GM12878 (cell line): ENCODE measurements around the gene SSB. TPM values are rescaled to one million over a fixed set of nuclear protein-coding genes. Genes with fewer than 3 reads are reported as not detected.

Experiments
- ATAC-seq: fragments of 200-7000 bp; cut with Tn5 transposase; 3 replicates; pipeline ENCODE4 v1.9.1; 2020; ENCODE audit warnings: mild to moderate bottlenecking, moderate library complexity
- BruUV-seq: library from RNA; stranded (reverse); fragments of 400-500 nt; replicated peaks from 2 replicates; lab custom pipeline; 2021; lab: Mats Ljungman, UMichigan
- CTCF ChIA-PET: fragments of 300-600 bp; sonication (Branson Sonifier 250); formaldehyde crosslinking; extraction: SDS; loops from one replicate; lab custom pipeline; 2021; ENCODE audit warnings: inconsistent platforms; lab: Yijun Ruan, JAX
- POLR2A ChIA-PET: fragments of 350-600 bp; formaldehyde crosslinking; extraction: SDS; loops from one replicate; lab custom pipeline; 2021; ENCODE audit warnings: inconsistent platforms; lab: Charles Lee
- RAD21 ChIA-PET: fragments of 300-600 bp; sonication (Branson Sonifier 250); formaldehyde crosslinking; loops from one replicate; lab custom pipeline; 2023; ENCODE audit warnings: antibody characterized with exemption; ENCODE audit not compliant: unreplicated experiment; lab: Charles Lee
- SMC1A ChIA-PET: fragments of 300-600 bp; sonication (Branson Sonifier 250); formaldehyde crosslinking; loops from one replicate; lab custom pipeline; 2023; ENCODE audit not compliant: unreplicated experiment, uncharacterized antibody; lab: Charles Lee
- DNase-seq: peaks from one replicate; pipeline ENCODE4 v3.0.0-alpha.2; 2011; ENCODE audit warnings: low read depth, low spot score
- FAIRE-seq: peaks from 3 replicates; lab custom pipeline; 2011; peaks lifted over from hg19 to GRCh38; lab: Jason Lieb, UNC
- H2AFZ ChIP-seq: 2 replicates; pipeline ENCODE4 v1.6.0; 2011; ENCODE audit warnings: low read depth, low read length, control low read depth; ENCODE audit not compliant: control insufficient read depth
- H3K27ac ChIP-seq: 2 replicates; pipeline ENCODE4 v1.5.1; 2011; ENCODE audit warnings: control low read depth; ENCODE audit not compliant: control insufficient read depth, insufficient read depth
- H3K27me3 ChIP-seq, 2 experiments: replicated peaks in 1 of 2; 2 replicates each; pipeline versions ENCODE4 v1.6.0 to v1.6.1; 2011; ENCODE audit warnings: low read length in 1 of 2; ENCODE audit not compliant: control insufficient read depth in 2 of 2, insufficient read depth in 2 of 2
- H3K36me3 ChIP-seq, 2 experiments: 2 replicates each; pipeline ENCODE4 v1.5.1; 2011; ENCODE audit warnings: low read length in 1 of 2; ENCODE audit not compliant: control insufficient read depth in 2 of 2, insufficient read depth in 2 of 2
- H3K4me1 ChIP-seq: 2 replicates; pipeline ENCODE4 v1.6.1; 2011; ENCODE audit warnings: mild to moderate bottlenecking, low read length, moderate library complexity, mixed read lengths; ENCODE audit not compliant: control insufficient read depth, insufficient read depth
- H3K4me2 ChIP-seq: 2 replicates; pipeline ENCODE4 v1.6.0; 2011; ENCODE audit warnings: control low read depth; ENCODE audit not compliant: control insufficient read depth, insufficient read depth
- H3K4me3 ChIP-seq: fragments of 200-600 bp; sonication (generic); 2 replicates; pipeline ENCODE4 v1.5.1; 2016
- H3K79me2 ChIP-seq: 2 replicates; pipeline ENCODE4 v1.6.0; 2011; ENCODE audit warnings: low read length; ENCODE audit not compliant: control insufficient read depth, insufficient read depth
- H3K9ac ChIP-seq: 2 replicates; pipeline ENCODE4 v1.8.0; 2011; ENCODE audit warnings: low read length, control low read depth, mixed read lengths; ENCODE audit not compliant: control insufficient read depth, insufficient read depth
- H3K9me3 ChIP-seq: replicated peaks from 3 replicates; pipeline ENCODE4 v1.5.1; 2011; ENCODE audit warnings: mild to moderate bottlenecking, low read length; ENCODE audit not compliant: control insufficient read depth, insufficient read depth
- H4K20me1 ChIP-seq: 2 replicates; pipeline ENCODE4 v1.6.0; 2011; ENCODE audit not compliant: control insufficient read depth, insufficient read depth
- KLF5 ChIP-seq: fragments of 450-650 bp; IDR thresholded peaks from 2 replicates; pipeline ENCODE4 v1.6.1; 2014; ENCODE audit warnings: mild to moderate bottlenecking; ENCODE audit not compliant: partially characterized antibody
- NR2F1 ChIP-seq: fragments of 450-650 bp; conservative IDR thresholded peaks from 2 replicates; pipeline ENCODE4 v1.6.1; 2017; ENCODE audit warnings: mild to moderate bottlenecking
- RAD21 ChIP-seq: IDR thresholded peaks from 2 replicates; pipeline ENCODE4 v1.6.1; 2011; ENCODE audit warnings: mild to moderate bottlenecking, low read depth, low read length, moderate library complexity; ENCODE audit not compliant: insufficient read depth
- RAD51 ChIP-seq: fragments of 450-650 bp; IDR thresholded peaks from 2 replicates; pipeline ENCODE4 v1.6.1; 2016; ENCODE audit warnings: moderate library complexity, mild to moderate bottlenecking, inconsistent platforms
- STAT1 ChIP-seq: fragments of 450-650 bp; conservative IDR thresholded peaks from 2 replicates; pipeline ENCODE4 v1.6.1; 2014; ENCODE audit warnings: antibody characterized with exemption, mild to moderate bottlenecking
- ZNF274 ChIP-seq: IDR thresholded peaks from one replicate; pipeline ENCODE4 v1.8.0; 2011; ENCODE audit not compliant: insufficient read length, insufficient read depth
- WGBS: methylation state at CpG from one replicate; pipeline ENCODE4 v1.1.6; 2016; ENCODE audit warnings: low lambda C conversion rate; ENCODE audit not compliant: insufficient replicate concordance, insufficient coverage; ENCODE audit errors: missing lambda C conversion rate; 5-methylcytosine and 5-hydroxymethylcytosine counted together
- in situ Hi-C: fragments of 300-500 bp; cut with MboI; formaldehyde crosslinking; loops from 9 replicates; pipeline ENCODE4 v1.14.3; 2018; ENCODE audit warnings: mixed read lengths
- intact Hi-C: fragments of 100-400 bp; cut with micrococcal nuclease; formaldehyde crosslinking; loops from one replicate; pipeline ENCODE4 v1.14.2; 2022; ENCODE audit not compliant: unreplicated experiment
- polyA plus RNA-seq, 11 experiments: library from polyadenylated mRNA; depleted of rRNA in 4 of 11; unstranded in 6 of 11; stranded (reverse) in 5 of 11; fragments of >200 nt; fragmentation: Nextera tagmentation in 4 of 11; fragmentation: Illumina TruSeq in 1 of 11; extraction: Ambion mirVana in 4 of 11; extraction: Trizol in 1 of 11; gene quantifications; 1 replicate in 1 of 11; 2 replicates in 10 of 11; pipeline versions ENCODE4 v1.2.1 to v1.2.3, GENCODE V29; 2011 to 2016; ENCODE audit warnings: inconsistent platforms in 2 of 11, missing spikeins in 2 of 11, low read depth in 1 of 11
- total RNA-seq, 4 experiments: library from RNA; depleted of rRNA in 3 of 4; stranded (reverse); fragments of >200 nt in 3 of 4; fragmentation: Illumina TruSeq in 1 of 4; extraction: Trizol in 1 of 4; gene quantifications; 2 replicates each; pipeline versions ENCODE4 v1.2.1 to v1.2.3, GENCODE V29; 2013 to 2021
- TF ChIP-seq, protein P1 (sequence below): IDR thresholded peaks from 2 replicates; pipeline ENCODE4 v1.6.1; 2011; ENCODE audit warnings: low read depth, low read length, improper control_type of control experiment, borderline replicate concordance

The SSB gene
- total and polyA plus RNA-seq, 10 of the 15 experiments (the other 5 are each of a cell fraction or from before 2014, with no cell fraction given), result 103 to 313 (median 200) TPM

- DNase-seq (no peak), ATAC-seq (no peak), FAIRE-seq (no peak)
- TF ChIP-seq, protein P1, sequence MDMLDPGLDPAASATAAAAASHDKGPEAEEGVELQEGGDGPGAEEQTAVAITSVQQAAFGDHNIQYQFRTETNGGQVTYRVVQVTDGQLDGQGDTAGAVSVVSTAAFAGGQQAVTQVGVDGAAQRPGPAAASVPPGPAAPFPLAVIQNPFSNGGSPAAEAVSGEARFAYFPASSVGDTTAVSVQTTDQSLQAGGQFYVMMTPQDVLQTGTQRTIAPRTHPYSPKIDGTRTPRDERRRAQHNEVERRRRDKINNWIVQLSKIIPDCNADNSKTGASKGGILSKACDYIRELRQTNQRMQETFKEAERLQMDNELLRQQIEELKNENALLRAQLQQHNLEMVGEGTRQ, result no peak
- no peak for TF ChIP-seq STAT1
- no peak for TF ChIP-seq RAD21
- no peak for TF ChIP-seq RAD51
- TF ChIP-seq KLF5, result no peak
- TF ChIP-seq ZNF274, result no peak
- TF ChIP-seq NR2F1, result no peak
- no peak overlapping the region for H3K9ac ChIP-seq
- no peaks in the 10 kb centered on the region for H4K20me1 ChIP-seq
- no peaks in the 10 kb centered on the region for H3K79me2 ChIP-seq
- H3K36me3 ChIP-seq, result no peaks in the 10 kb centered on the region
- WGBS, result 100% methylated on average over 2 of the region's 2 CpGs
- POLR2A ChIA-PET, result interaction anchor here (0.8 kb wide), 1 partner anchor 10 kb away, joined by 3 read pairs; no protein-coding TSS in a partner anchor
- RAD21 ChIA-PET, result interaction anchor here (2.1 kb wide), 1 partner anchor 11 kb away, joined by 5 read pairs; no protein-coding TSS in a partner anchor
- H3K4me1 ChIP-seq, result no peaks in the 10 kb centered on the region; the same call in 1 of the 2 replicates
- no TSS peak for BruUV-seq
- H3K27me3 ChIP-seq, result peaks cover 0 to 7% of the 10 kb centered on the region in 2 experiments; a peak in 1 of 4 replicates
- CTCF ChIA-PET, result interaction anchor here (1.1 to 1.5 kb wide), 2 partner anchors 53 to 157 kb away, joined by 4 to 5 read pairs; partner anchors contain the start of gene METTL5
- no peaks in the 10 kb centered on the region; the same call in 2 of the 3 replicates for H3K9me3 ChIP-seq
- no peak overlapping the region for H3K4me3 ChIP-seq
- H3K4me2 ChIP-seq, result no peak overlapping the region
- H3K27ac ChIP-seq, result no peak overlapping the region
- H2AFZ ChIP-seq, result no peak overlapping the region
- in situ Hi-C loops, result no loop called here
- SMC1A ChIA-PET, result no interaction called here
- intact Hi-C loops, result no loop called here
These were observed 27.1 kb upstream of the SSB start for GRCh38 chr2:169771612-169772011.
